H1 (cell line): ENCODE measurements around the gene NCF4. TPM values are rescaled to one million over a fixed set of nuclear protein-coding genes. Genes with fewer than 3 reads are reported as not detected.

Experiments
- CTCF ChIA-PET: fragments of 300-600 bp; sonication (Branson Sonifier 250); formaldehyde crosslinking; loops from one replicate; lab custom pipeline; 2021; ENCODE audit not compliant: partially characterized antibody; lab: Charles Lee
- POLR2A ChIA-PET: fragments of 300-600 bp; sonication (Branson Sonifier 250); formaldehyde crosslinking; loops from one replicate; lab custom pipeline; 2021; ENCODE audit warnings: inconsistent platforms; ENCODE audit not compliant: partially characterized antibody; lab: Charles Lee
- DNase-seq, 2 experiments: peaks; one replicate each; pipeline versions ENCODE4 v3.0.0 to v3.0.0-alpha.2; 2010 to 2022; ENCODE audit warnings: low spot score in 2 of 2, low read depth in 1 of 2, mixed read lengths in 1 of 2
- FAIRE-seq: peaks from 2 replicates; lab custom pipeline; 2011; peaks lifted over from hg19 to GRCh38; lab: Jason Lieb, UNC
- H2AFZ ChIP-seq: 2 replicates; pipeline ENCODE4 v1.8.1; 2012; ENCODE audit warnings: low read length, inconsistent platforms
- H2AK5ac ChIP-seq: 2 replicates; pipeline ENCODE4 v1.6.1; 2013; ENCODE audit warnings: low read depth, low read length
- H2BK120ac ChIP-seq: replicated peaks from 2 replicates; pipeline ENCODE3; 2013; ENCODE audit warnings: low read depth, low read length, inconsistent platforms
- H2BK12ac ChIP-seq: 2 replicates; pipeline ENCODE4 v1.6.1; 2013; ENCODE audit warnings: low read depth, low read length
- H2BK15ac ChIP-seq: 2 replicates; pipeline ENCODE4 v1.6.1; 2013; ENCODE audit warnings: low read length
- H2BK20ac ChIP-seq: 2 replicates; pipeline ENCODE4 v1.6.1; 2013; ENCODE audit warnings: low read length
- H2BK5ac ChIP-seq: 2 replicates; pipeline ENCODE4 v1.6.1; 2013; ENCODE audit warnings: low read depth, low read length
- H3K14ac ChIP-seq: 2 replicates; pipeline ENCODE4 v1.6.1; 2013; ENCODE audit warnings: inconsistent platforms; ENCODE audit not compliant: insufficient read length
- H3K18ac ChIP-seq: 2 replicates; pipeline ENCODE4 v1.6.1; 2013; ENCODE audit warnings: low read length; ENCODE audit errors: extremely low read depth
- H3K23ac ChIP-seq: 2 replicates; pipeline ENCODE4 v1.6.1; 2013; ENCODE audit warnings: inconsistent platforms; ENCODE audit not compliant: insufficient read length
- H3K23me2 ChIP-seq: 2 replicates; pipeline ENCODE4 v1.6.1; 2013; ENCODE audit warnings: low read depth, low read length
- H3K27ac ChIP-seq: 2 replicates; pipeline ENCODE4 v1.6.1; 2011; ENCODE audit warnings: low read depth, low read length, inconsistent platforms
- H3K27me3 ChIP-seq, 4 experiments: replicated peaks in 1 of 4; 1 replicate in 1 of 4; 2 replicates in 3 of 4; pipeline versions ENCODE4 v1.6.1 to v1.8.1; 2011 to 2013; ENCODE audit warnings: low read length in 3 of 4, mild to moderate bottlenecking in 3 of 4, inconsistent platforms in 2 of 4, mixed read lengths in 2 of 4, moderate library complexity in 1 of 4; ENCODE audit not compliant: control insufficient read depth in 3 of 4, insufficient read depth in 3 of 4; ENCODE audit errors: extremely low read depth in 1 of 4
- H3K36me3 ChIP-seq, 4 experiments: 2 replicates each; pipeline versions ENCODE4 v1.6.1 to v1.8.1; 2011 to 2013; ENCODE audit warnings: mild to moderate bottlenecking in 4 of 4, low read length in 3 of 4, moderate library complexity in 2 of 4, control low read depth in 1 of 4, inconsistent platforms in 1 of 4; ENCODE audit not compliant: insufficient read depth in 4 of 4, control insufficient read depth in 2 of 4
- H3K4ac ChIP-seq: replicated peaks from 2 replicates; pipeline ENCODE3; 2013; ENCODE audit warnings: low read length, low read depth, mixed read lengths, inconsistent platforms; ENCODE audit not compliant: insufficient read length
- H3K4me1 ChIP-seq, 4 experiments: replicated peaks in 1 of 4; 1 replicate in 1 of 4; 2 replicates in 3 of 4; pipeline versions ENCODE4 v1.6.1 to v1.8.1; 2011 to 2013; ENCODE audit warnings: low read length in 3 of 4, inconsistent platforms in 2 of 4, mixed read lengths in 1 of 4; ENCODE audit not compliant: insufficient read depth in 4 of 4, control insufficient read depth in 3 of 4
- H3K4me2 ChIP-seq, 2 experiments: 2 replicates each; pipeline versions ENCODE4 v1.6.1 to v1.8.1; 2011 to 2013; ENCODE audit warnings: low read depth in 2 of 2, low read length in 2 of 2, control low read depth in 1 of 2, inconsistent platforms in 1 of 2, mild to moderate bottlenecking in 1 of 2; ENCODE audit not compliant: insufficient read depth in 1 of 2
- H3K4me3 ChIP-seq, 4 experiments: fragments of 200-600, 300-600 bp in 1 of 4; sonication (generic), shearing (Covaris generic), sonication (Bioruptor Twin) in 1 of 4; 2 replicates each; pipeline versions ENCODE4 v1.5.1 to v1.8.1; 2011 to 2016; ENCODE audit warnings: low read length in 4 of 4, low read depth in 3 of 4, control low read depth in 2 of 4, inconsistent platforms in 2 of 4, mild to moderate bottlenecking in 2 of 4, mixed read lengths in 1 of 4, moderate library complexity in 1 of 4; ENCODE audit not compliant: insufficient read depth in 2 of 4; ENCODE audit errors: extremely low read depth in 1 of 4
- H3K56ac ChIP-seq: replicated peaks from 2 replicates; pipeline ENCODE3; 2013; ENCODE audit warnings: low read depth, mild to moderate bottlenecking, mixed read lengths, low read length, inconsistent platforms; ENCODE audit not compliant: insufficient read length
- H3K79me1 ChIP-seq: 2 replicates; pipeline ENCODE4 v1.6.1; 2013; ENCODE audit warnings: low read depth, low read length, control low read depth
- H3K79me2 ChIP-seq, 2 experiments: 2 replicates each; pipeline versions ENCODE4 v1.6.1 to v1.8.1; 2012 to 2013; ENCODE audit warnings: low read length in 2 of 2, mild to moderate bottlenecking in 2 of 2, inconsistent platforms in 1 of 2; ENCODE audit not compliant: insufficient read depth in 2 of 2, control insufficient read depth in 1 of 2
- H3K9ac ChIP-seq, 4 experiments: replicated peaks in 1 of 4; 1 replicate in 1 of 4; 2 replicates in 3 of 4; pipeline versions ENCODE4 v1.6.1 to v1.8.1; 2011 to 2013; ENCODE audit warnings: low read depth in 3 of 4, low read length in 3 of 4, control low read depth in 2 of 4, mild to moderate bottlenecking in 2 of 4, moderate library complexity in 2 of 4, inconsistent platforms in 1 of 4; ENCODE audit errors: extremely low read depth in 1 of 4
- H3K9me3 ChIP-seq, 2 experiments: 2 replicates each; pipeline versions ENCODE4 v1.6.1 to v1.8.1; 2012 to 2013; ENCODE audit warnings: mild to moderate bottlenecking in 2 of 2, moderate library complexity in 2 of 2, control low read depth in 1 of 2, inconsistent platforms in 1 of 2, low read depth in 1 of 2, low read length in 1 of 2, mixed read lengths in 1 of 2; ENCODE audit not compliant: insufficient read depth in 2 of 2
- H4K20me1 ChIP-seq, 2 experiments: replicated peaks in 1 of 2; 2 replicates each; pipeline versions ENCODE3 to v1.8.1; 2011 to 2013; ENCODE audit warnings: inconsistent platforms in 2 of 2, low read length in 2 of 2, mild to moderate bottlenecking in 1 of 2; ENCODE audit not compliant: insufficient read depth in 2 of 2, control insufficient read depth in 1 of 2
- H4K5ac ChIP-seq: 2 replicates; pipeline ENCODE4 v1.6.1; 2013; ENCODE audit warnings: low read length, low read depth, mixed read lengths, inconsistent platforms; ENCODE audit not compliant: insufficient read length
- H4K8ac ChIP-seq: 2 replicates; pipeline ENCODE4 v1.8.0; 2013; ENCODE audit warnings: mild to moderate bottlenecking, moderate library complexity, low read length, inconsistent platforms; ENCODE audit not compliant: insufficient read depth; ENCODE audit errors: extremely low read depth
- H4K91ac ChIP-seq: replicated peaks from 2 replicates; pipeline ENCODE3; 2013; ENCODE audit warnings: low read length, mixed read lengths, inconsistent platforms; ENCODE audit not compliant: insufficient read length
- CTCF ChIP-seq, 3 experiments: IDR thresholded peaks; 1 replicate in 2 of 3; 2 replicates in 1 of 3; pipeline versions ENCODE4 v1.5.1 to v1.6.1; 2011; ENCODE audit warnings: low read length in 3 of 3, mild to moderate bottlenecking in 3 of 3, inconsistent platforms in 2 of 3, low read depth in 1 of 3, moderate library complexity in 1 of 3; ENCODE audit not compliant: insufficient read depth in 1 of 3; ENCODE audit errors: control extremely low read depth in 1 of 3
- HDAC6 ChIP-seq: IDR thresholded peaks from one replicate; pipeline ENCODE4 v1.7.1; 2012; ENCODE audit warnings: low read depth, mild to moderate bottlenecking, inconsistent platforms, low read length, moderate library complexity
- KDM4A ChIP-seq: IDR thresholded peaks from one replicate; pipeline ENCODE4 v1.7.1; 2012; ENCODE audit warnings: low read depth, mild to moderate bottlenecking, moderate library complexity, low read length, inconsistent platforms; ENCODE audit not compliant: severe bottlenecking
- POU5F1 ChIP-seq: IDR thresholded peaks from 2 replicates; pipeline ENCODE4 v1.6.1; 2011; ENCODE audit warnings: low read depth, mild to moderate bottlenecking, low read length, moderate library complexity
- RBBP5 ChIP-seq: IDR thresholded peaks from 2 replicates; pipeline ENCODE4 v1.7.1; 2012; ENCODE audit warnings: low read depth, mild to moderate bottlenecking, inconsistent platforms, low read length, moderate library complexity, borderline replicate concordance
- RFX5 ChIP-seq: IDR thresholded peaks from 2 replicates; pipeline ENCODE4 v1.6.1; 2011; ENCODE audit warnings: low read depth, low read length, improper control_type of control experiment, borderline replicate concordance
- SIX5 ChIP-seq: IDR thresholded peaks from 2 replicates; pipeline ENCODE4 v1.6.1; 2011; ENCODE audit warnings: mild to moderate bottlenecking, low read depth, low read length
- YY1 ChIP-seq: IDR thresholded peaks from 2 replicates; pipeline ENCODE4 v1.6.1; 2011; ENCODE audit warnings: low read depth, mild to moderate bottlenecking, low read length
- whole genome bisulfite sequencing, 2 experiments: shearing (Covaris generic) in 1 of 2; methylation state at CpG; one replicate each; pipeline versions ENCODE4 v1.1.6 to v1.1.7; 2013 to 2015; ENCODE audit warnings: low lambda C conversion rate in 2 of 2, mixed read lengths in 2 of 2, inconsistent platforms in 1 of 2, low coverage in 1 of 2, missing lambda C conversion rate in 1 of 2; ENCODE audit not compliant: insufficient replicate concordance in 2 of 2, insufficient coverage in 1 of 2, insufficient read length in 1 of 2; ENCODE audit errors: extremely low coverage in 1 of 2, missing lambda C conversion rate in 1 of 2; 5-methylcytosine and 5-hydroxymethylcytosine counted together
- polyA plus RNA-seq, 7 experiments: library from polyadenylated mRNA; depleted of rRNA in 3 of 7; stranded (reverse) in 5 of 7; unstranded in 2 of 7; fragments of >200 nt in 5 of 7; fragments of 200-250 nt in 2 of 7; gene quantifications; 1 replicate in 5 of 7; 2 replicates in 1 of 7; 4 replicates in 1 of 7; pipeline versions ENCODE4 v1.2.1 to v1.2.3, GENCODE V29; 2011 to 2013; ENCODE audit warnings: missing spikeins in 2 of 7, mixed read lengths in 2 of 7
- total RNA-seq: library from RNA; stranded (reverse); fragmentation: NEBNext Ultra II Directional; extraction: Animal tissue kit (Norgen Biotek cat#: 25700); gene quantifications from 2 replicates; pipeline ENCODE4 v1.2.1, GENCODE V29; 2021

Gene NCF4
- total and polyA plus RNA-seq, 2 of the 8 experiments (the other 6 are each of a cell fraction or from before 2014, with no cell fraction given): 0.20 TPM; not detected in 1

GRCh38 chr22:36884349-36885158, 23.7 kb downstream of the NCF4 start:
- H2BK15ac ChIP-seq: no peak overlapping the region
- no peak for DNase-seq
- no peak overlapping the region for H3K9ac ChIP-seq
- H3K23me2 ChIP-seq: no peaks in the 10 kb centered on the region
- no peak overlapping the region for H3K23ac ChIP-seq
- H3K9me3 ChIP-seq: peaks cover 0 to 6% of the 10 kb centered on the region in 2 experiments; a peak in 1 of 4 replicates
- WGBS, 2 experiments: 85% methylated on average over 5 of the region's 5 CpGs; no CpG with 5 or more reads in 1 of the 2 experiments
- H4K5ac ChIP-seq: no peak overlapping the region
- no peak overlapping the region for H4K8ac ChIP-seq
- no peak overlapping the region for H3K4ac ChIP-seq
- no peak overlapping the region for H3K4me3 ChIP-seq
- H3K56ac ChIP-seq: no peak overlapping the region
- no peak overlapping the region for H2AFZ ChIP-seq
- no peak overlapping the region for H2BK120ac ChIP-seq
- H3K27me3 ChIP-seq: no peaks in the 10 kb centered on the region; a peak in 1 of 7 replicates
- H3K27ac ChIP-seq: no peak overlapping the region
- no peak overlapping the region for H2AK5ac ChIP-seq
- no peak overlapping the region for H2BK20ac ChIP-seq
- no peaks in the 10 kb centered on the region for H4K20me1 ChIP-seq
- H3K4me1 ChIP-seq: peaks cover 0 to 4% (median 0%) of the 10 kb centered on the region in 4 experiments; a peak in 2 of 7 replicates
- FAIRE-seq: no peak
- TF ChIP-seq SIX5 (no peak), KDM4A (no peak), HDAC6 (no peak), POU5F1 (no peak), RFX5 (no peak), CTCF (IDR thresholded peaks at IDR 0.05; ENCODE audit: control extremely low read depth in 1 of 3, insufficient read depth in 1 of 3, low read depth in 1 of 3, low read length in 3 of 3) (no peak), RBBP5 (no peak), YY1 (no peak)
- POLR2A ChIA-PET: interaction anchor here (0.6 kb wide), 1 partner anchor 93 kb away, joined by 3 read pairs; no protein-coding TSS in a partner anchor
- H2BK5ac ChIP-seq: no peak overlapping the region
- no peaks in the 10 kb centered on the region for H3K79me2 ChIP-seq
- no peak overlapping the region for H3K4me2 ChIP-seq
- no peak overlapping the region for H4K91ac ChIP-seq
- H3K14ac ChIP-seq: no peak overlapping the region
- no peaks in the 10 kb centered on the region for H3K79me1 ChIP-seq
- CTCF ChIA-PET: interaction anchor here (0.7 to 1.1 kb wide), 4 partner anchors 20 to 156 kb away, joined by 3 read pairs; no protein-coding TSS in a partner anchor
- H2BK12ac ChIP-seq: no peak overlapping the region
- H3K18ac ChIP-seq: no peak overlapping the region
- H3K36me3 ChIP-seq: no peaks in the 10 kb centered on the region
